NCI-H526 (cell line): Measurements from ENCODE around the gene ASPA.
A peak's percentile ranks its signal among the peaks of the same experiment; 100 is the strongest.
"Not testable (repeated sequence)": the region's sequence is repeated elsewhere in the genome, so short reads cannot be mapped to it uniquely, and the experiment has no call there.

Experiments
- DNase-seq, 2 experiments: peaks; one replicate each; lab custom pipeline; 2025; lab: John Stamatoyannopoulos, UW

Gene ASPA

GRCh38 chr17:3507869-3508268 lies 32.1 kb downstream of the ASPA start:
- DNase-seq, result no peak

- peak in 1 of 2 experiments; percentile 49 for DNase-seq
Measured at GRCh38 chr17:3510090-3510489, 34.3 kb downstream of the ASPA start.

- no peak for DNase-seq
Measured at GRCh38 chr17:3511852-3512504, 36.2 kb downstream of the ASPA start.

- no peak for DNase-seq
Measured at GRCh38 chr17:3512505-3513171, 36.8 kb downstream of the ASPA start.

- DNase-seq, result no peak
Measured at GRCh38 chr17:3513305-3514035, 37.7 kb downstream of the ASPA start.

- DNase-seq, result not testable (repeated sequence)
Measured at GRCh38 chr17:3514167-3514566, 38.4 kb downstream of the ASPA start.

- DNase-seq, result no peak
Measured at GRCh38 chr17:3514873-3515272, 39.1 kb downstream of the ASPA start.

DNA sequence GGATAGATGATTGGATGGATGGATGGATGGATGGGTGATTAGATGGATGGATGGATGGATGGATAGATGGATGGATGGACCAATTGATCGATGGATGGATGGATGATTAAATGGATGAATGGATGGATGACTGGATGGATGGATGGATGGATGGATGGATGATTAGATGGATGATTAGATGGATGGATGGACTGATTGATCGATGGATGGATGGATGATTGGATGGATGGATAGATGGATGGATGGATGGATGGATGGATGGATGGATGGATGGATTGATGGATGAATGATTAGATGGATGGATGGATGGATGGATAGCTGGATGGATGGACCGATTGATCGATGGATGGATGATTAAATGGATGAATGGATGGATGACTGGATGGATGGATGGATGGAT lies 43.7 kb downstream of the ASPA start:
- DNase-seq, result not testable (repeated sequence)

- DNase-seq, result no peak
Measured at GRCh38 chr17:3524024-3524423, 48.2 kb downstream of the ASPA start.

DNA sequence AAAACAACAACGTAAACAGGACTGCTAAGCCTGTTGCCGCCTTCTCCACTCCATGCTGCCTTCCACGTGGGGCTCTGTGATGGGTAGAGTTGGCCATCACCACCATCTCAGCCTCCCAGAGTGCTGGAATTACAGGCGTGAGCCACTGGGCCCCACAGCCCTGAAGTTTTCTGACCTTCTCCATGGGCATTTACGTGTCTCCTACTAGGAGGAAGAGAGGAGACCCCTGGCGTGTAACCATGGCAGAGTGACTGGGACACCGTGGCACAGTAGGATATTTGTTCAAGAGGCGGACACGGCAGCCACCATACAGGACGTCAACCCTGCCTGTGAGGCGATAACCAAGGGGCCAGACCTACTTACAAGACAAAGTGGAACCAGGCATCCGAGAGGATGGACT lies 50.7 kb downstream of the ASPA start:
- no peak for DNase-seq

- DNase-seq, result no peak
Measured at GRCh38 chr17:3526971-3527370, 51.2 kb downstream of the ASPA start.

DNA sequence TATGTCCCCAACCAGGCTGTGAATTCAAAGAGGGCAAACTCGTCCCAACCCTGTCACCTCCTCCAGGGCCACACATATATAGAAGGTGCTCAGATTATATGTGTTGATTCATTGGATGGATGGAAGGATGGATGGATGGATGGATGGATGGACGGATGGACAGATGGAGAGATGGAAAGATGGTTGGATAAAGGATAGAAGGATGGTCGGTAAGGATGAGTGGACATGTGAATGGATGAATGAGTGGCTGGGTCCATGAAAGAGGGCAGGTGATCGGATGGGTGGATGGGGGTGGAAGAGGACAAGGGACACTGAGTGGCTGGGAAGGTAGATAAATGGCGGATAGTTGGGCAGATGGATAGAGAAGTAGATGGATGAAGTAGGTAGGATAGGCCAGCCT lies 51.7 kb downstream of the ASPA start:
- no peak for DNase-seq

- no peak for DNase-seq
Measured at GRCh38 chr17:3527896-3528295, 52.1 kb downstream of the ASPA start.

- DNase-seq, result no peak
Measured at GRCh38 chr17:3528403-3528851, 52.6 kb downstream of the ASPA start.

GRCh38 chr17:3528880-3529511 lies 53.2 kb downstream of the ASPA start:
- DNase-seq, result no peak

- no peak for DNase-seq
Measured at GRCh38 chr17:3529817-3530741, 54.3 kb downstream of the ASPA start.

DNA sequence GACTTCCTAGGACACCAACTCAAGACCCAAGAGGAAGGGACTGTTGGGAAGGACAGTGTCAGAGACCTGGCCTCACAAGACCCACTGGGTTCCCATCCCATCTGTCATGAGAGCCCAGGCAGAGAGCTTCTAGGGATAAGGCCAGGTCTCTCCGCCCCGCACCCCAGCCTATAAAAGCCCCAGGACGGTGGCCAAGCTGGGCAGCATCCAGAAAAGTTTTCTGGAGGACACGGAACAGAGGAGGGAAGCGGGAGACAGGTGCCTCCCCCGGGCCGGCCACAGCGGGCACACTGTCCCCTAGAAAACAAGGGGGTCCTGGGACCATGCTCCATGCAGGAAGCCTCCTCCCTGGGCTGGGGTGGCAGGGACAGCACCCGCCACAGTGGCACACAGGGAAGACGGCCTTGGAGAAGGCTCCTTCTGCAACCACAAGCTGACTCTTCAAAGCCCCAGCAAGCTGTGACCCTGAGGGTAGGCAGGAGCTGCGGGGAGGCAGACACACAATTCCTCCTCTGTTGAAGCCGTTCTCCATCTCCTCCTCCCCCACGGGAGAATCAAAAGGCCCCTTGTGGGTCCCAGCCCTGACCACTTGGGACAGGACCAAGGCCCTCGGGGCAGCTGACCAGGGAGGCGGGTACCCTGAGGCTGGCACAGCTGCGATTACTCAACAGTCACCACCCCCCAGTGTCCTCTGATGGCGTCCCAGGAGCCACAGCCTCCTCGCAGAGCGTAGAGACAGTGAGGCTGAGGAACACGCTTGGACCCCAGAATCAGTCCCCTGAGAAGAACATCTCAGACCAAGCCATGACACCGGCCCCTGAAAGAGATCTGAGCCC lies 55.7 kb downstream of the ASPA start:
- no peak for DNase-seq

DNA sequence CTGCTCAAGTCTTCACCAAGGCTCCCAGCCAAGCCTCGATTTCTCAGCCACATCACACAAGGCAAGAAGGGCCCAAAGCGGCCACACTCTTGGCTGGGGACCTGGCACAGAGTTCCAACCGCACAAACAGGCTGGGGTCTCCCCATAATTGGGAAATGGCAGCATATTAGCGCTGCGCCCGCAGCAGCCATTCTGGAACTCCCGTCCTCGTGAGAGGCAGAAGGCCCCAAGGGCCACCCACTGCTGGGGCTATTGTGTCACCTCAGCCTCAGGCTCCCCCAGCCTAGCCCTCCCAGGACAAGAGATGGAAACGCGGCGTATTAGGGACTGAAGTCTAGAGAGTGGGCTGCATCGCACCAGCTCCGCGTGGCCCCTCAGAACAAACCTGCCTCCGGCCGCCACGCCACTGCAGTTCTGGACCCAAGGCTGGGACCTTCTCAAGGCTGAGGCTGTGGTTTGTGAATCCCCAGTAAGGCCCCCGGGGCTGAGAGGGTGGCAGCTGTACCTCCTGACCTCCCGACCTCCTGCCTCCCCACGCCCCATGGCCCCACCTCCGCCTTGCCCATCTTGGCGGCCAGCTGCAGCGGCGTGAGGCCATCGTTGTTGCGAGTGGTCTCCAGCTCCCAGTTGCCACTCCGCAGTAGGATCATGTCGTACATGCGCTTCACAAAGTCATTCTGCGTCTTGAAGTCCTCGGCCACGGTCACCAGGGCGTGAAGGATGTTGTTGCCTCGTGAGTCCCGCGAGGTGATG lies 56.5 kb downstream of the ASPA start:
- DNase-seq, result no peak

DNA sequence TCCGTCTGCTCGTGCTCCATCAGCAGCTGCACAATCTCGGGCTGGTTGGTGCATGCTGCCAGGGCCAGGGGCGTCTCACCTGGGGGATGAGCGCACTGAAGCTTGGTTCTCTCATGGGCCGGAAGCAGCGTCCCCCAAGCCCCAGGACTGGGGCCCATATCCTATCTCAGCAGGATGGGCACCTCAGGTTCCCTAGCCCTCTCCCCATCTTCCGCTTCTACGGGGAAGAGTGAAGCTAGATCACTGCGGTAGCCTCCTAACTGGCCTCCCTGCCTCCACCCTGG lies 57.0 kb downstream of the ASPA start:
- no peak for DNase-seq

- DNase-seq, result no peak
Measured at GRCh38 chr17:3533752-3534151, 58.0 kb downstream of the ASPA start.
